WI38 (cell line): ENCODE results near the gene MPDU1.
A peak's percentile ranks its signal among the peaks of the same experiment; 100 is the strongest.

Source experiments
- H3K4me3 ChIP-seq: 2 replicates; pipeline ENCODE4 v1.5.1; 2011; ENCODE audit warnings: low read depth, mild to moderate bottlenecking, control low read depth, low read length
- CTCF ChIP-seq: IDR thresholded peaks from 2 replicates; pipeline ENCODE4 v1.5.1; 2012; ENCODE audit warnings: low read depth, mild to moderate bottlenecking, control low read depth, low read length

MPDU1 gene

GRCh38 chr17:7583253-7584109 lies at the start of gene MPDU1:
TSS of gene MPDU1 (plus strand) at chr17:7583852. CDS start at chr17:7583863, 11 bp downstream.
- TF ChIP-seq CTCF: no peak

GRCh38 chr17:7538050-7538449 lies 45.6 kb upstream of the MPDU1 start:
- H3K4me3 ChIP-seq: no peak overlapping the region
- TF ChIP-seq CTCF: no peak

More at GRCh38 chr17:7583253-7584109, at the start of gene MPDU1:
- H3K4me3 ChIP-seq: peak within 1 kb of the TSS; percentile 74

GRCh38 chr17:7538891-7539545 lies 44.6 kb upstream of the MPDU1 start:
- no peak for TF ChIP-seq CTCF
- no peak overlapping the region for H3K4me3 ChIP-seq

- TF ChIP-seq CTCF: no peak
- no peak overlapping the region for H3K4me3 ChIP-seq
Observed at GRCh38 chr17:7541074-7541621, 42.5 kb upstream of the MPDU1 start.

- no peak for TF ChIP-seq CTCF
- no peak overlapping the region for H3K4me3 ChIP-seq
Observed at GRCh38 chr17:7544911-7545310, 38.7 kb upstream of the MPDU1 start.

- TF ChIP-seq CTCF: 0 out of 2 replicates have a peak, but pooled peaks have one; percentile 4
- H3K4me3 ChIP-seq: peak within 1 kb of the TSS; percentile 74
Observed at GRCh38 chr17:7548585-7549400, 34.9 kb upstream of the MPDU1 start, which contains the start of gene TNFSF12. TSS of gene TNFSF12 (plus strand) at chr17:7549058. CDS start at chr17:7549154, 96 bp downstream.
